Activated B cell treated with CpG ODN at 0.5 μM for 24 hours (primary cell): ENCODE data around the gene DLX4. TPM values are rescaled to one million over a fixed set of nuclear protein-coding genes. Genes with fewer than 3 reads are reported as not detected.

Experiments used
- ATAC-seq: fragments of 200-7000 bp; cut with Tn5 transposase; one replicate; pipeline ENCODE4 v1.10.0; 2021; ENCODE audit warnings: low read depth, mild to moderate bottlenecking, moderate library complexity
- CTCF ChIA-PET: fragments of 350-600 bp; sonication (Branson Sonifier 250); formaldehyde crosslinking; loops from one replicate; lab custom pipeline; 2021; ENCODE audit warnings: antibody characterized with exemption; lab: Charles Lee
- POLR2A ChIA-PET: fragments of 350-600 bp; sonication (Branson Sonifier 250); formaldehyde crosslinking; loops from one replicate; lab custom pipeline; 2021; ENCODE audit warnings: antibody characterized with exemption; lab: Charles Lee
- DNase-seq: peaks from one replicate; pipeline ENCODE4 v3.0.0; 2022
- H3K27ac Mint-ChIP-seq: one replicate; pipeline ENCODE4 v1.8.0; 2020; ENCODE audit warnings: mixed read lengths
- H3K27me3 Mint-ChIP-seq: one replicate; pipeline ENCODE4 v1.8.0; 2021; ENCODE audit warnings: mixed read lengths
- H3K36me3 Mint-ChIP-seq: one replicate; pipeline ENCODE4 v1.8.0; 2021; ENCODE audit warnings: low read depth, mixed read lengths
- H3K4me1 Mint-ChIP-seq: one replicate; pipeline ENCODE4 v1.8.0; 2021; ENCODE audit warnings: mixed read lengths
- H3K4me3 Mint-ChIP-seq: one replicate; pipeline ENCODE4 v1.8.0; 2020; ENCODE audit warnings: mild to moderate bottlenecking, mixed read lengths
- H3K9me3 Mint-ChIP-seq: one replicate; pipeline ENCODE4 v1.8.0; 2020; ENCODE audit warnings: mixed read lengths
- intact Hi-C: fragments of 100-400 bp; cut with micrococcal nuclease; formaldehyde crosslinking; loops from one replicate; pipeline ENCODE4 v1.15.1; 2024
- total RNA-seq: library from RNA; stranded (reverse); gene quantifications from 2 replicates; pipeline ENCODE4 v1.2.3, GENCODE V29; 2022
- TF ChIP-seq, protein P1 (sequence below): fragments of 200-600 bp; IDR thresholded peaks from one replicate; pipeline ENCODE4 v1.8.0; 2022; ENCODE audit warnings: antibody characterized with exemption, mild to moderate bottlenecking

The DLX4 gene
- total RNA-seq, 1 donor from 2014 or later = 0.42 TPM

DNA sequence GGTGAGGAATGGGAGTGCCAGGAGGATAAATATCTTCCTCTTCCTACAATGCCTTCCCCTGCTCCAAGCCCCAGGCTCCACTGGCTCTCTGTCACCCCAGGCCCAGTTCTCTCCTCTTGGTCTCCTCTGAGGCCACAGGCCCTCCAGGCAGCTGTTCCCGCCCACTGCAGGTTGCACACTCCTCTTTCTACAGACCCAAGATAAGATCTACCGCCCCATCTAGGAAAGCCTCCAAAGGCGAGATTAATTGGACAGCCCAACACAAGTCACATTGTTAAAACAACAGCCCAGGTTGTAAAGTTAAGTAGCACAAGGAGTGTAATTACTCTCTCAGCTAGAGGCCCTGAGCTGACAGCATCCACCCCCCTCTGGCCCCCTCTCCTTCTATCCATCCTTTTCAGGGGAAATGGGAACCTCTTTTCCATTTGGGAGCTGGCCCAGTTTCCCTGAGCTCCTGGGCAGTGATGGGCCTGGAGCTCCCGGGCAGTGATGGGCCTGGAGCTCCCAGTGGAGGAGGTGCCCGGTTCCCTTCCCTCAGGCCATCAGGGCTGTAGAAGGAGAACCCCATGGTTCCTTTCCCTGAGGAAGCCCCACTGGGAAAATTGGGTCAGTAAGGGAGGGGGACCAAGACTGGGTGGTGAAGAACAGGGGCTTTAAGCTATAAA, 7.3 kb downstream of the DLX4 start:
- no peak for ATAC-seq
- Mint-ChIP-seq H3K9me3 (no peaks in the 10 kb centered on the region), H3K27ac (no peak overlapping the region), H3K4me3 (no peak overlapping the region), H3K27me3 (peaks cover 78% of the 10 kb centered on the region), H3K4me1 (peaks cover 3% of the 10 kb centered on the region), H3K36me3 (no peaks in the 10 kb centered on the region)
- POLR2A ChIA-PET = no interaction called here
- TF ChIP-seq, protein P1, sequence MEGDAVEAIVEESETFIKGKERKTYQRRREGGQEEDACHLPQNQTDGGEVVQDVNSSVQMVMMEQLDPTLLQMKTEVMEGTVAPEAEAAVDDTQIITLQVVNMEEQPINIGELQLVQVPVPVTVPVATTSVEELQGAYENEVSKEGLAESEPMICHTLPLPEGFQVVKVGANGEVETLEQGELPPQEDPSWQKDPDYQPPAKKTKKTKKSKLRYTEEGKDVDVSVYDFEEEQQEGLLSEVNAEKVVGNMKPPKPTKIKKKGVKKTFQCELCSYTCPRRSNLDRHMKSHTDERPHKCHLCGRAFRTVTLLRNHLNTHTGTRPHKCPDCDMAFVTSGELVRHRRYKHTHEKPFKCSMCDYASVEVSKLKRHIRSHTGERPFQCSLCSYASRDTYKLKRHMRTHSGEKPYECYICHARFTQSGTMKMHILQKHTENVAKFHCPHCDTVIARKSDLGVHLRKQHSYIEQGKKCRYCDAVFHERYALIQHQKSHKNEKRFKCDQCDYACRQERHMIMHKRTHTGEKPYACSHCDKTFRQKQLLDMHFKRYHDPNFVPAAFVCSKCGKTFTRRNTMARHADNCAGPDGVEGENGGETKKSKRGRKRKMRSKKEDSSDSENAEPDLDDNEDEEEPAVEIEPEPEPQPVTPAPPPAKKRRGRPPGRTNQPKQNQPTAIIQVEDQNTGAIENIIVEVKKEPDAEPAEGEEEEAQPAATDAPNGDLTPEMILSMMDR = no peak
- intact Hi-C loops = no loop called here
- CTCF ChIA-PET = no interaction called here
- DNase-seq = no peak

DNA sequence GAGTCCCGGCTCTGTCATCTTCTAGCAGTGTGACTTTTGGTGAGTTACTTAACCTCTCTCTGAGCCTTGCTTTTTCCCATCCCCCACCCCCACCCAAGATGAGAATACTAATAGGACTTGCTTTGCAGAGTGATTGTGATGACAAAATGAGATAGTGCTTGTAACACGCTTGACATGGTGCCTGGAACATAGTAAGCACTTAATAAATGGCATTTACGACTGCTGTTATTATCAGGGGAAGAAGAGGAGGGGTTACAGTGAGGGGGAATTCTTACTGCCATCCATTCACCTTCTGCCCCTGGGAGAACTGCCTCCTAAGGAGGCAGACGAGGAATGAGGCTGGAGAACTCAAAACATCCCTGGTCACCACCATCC, 7.8 kb downstream of the DLX4 start:
- H3K4me3 Mint-ChIP-seq = no peak overlapping the region
- H3K27ac Mint-ChIP-seq = no peak overlapping the region
- H3K36me3 Mint-ChIP-seq = no peaks in the 10 kb centered on the region
- POLR2A ChIA-PET = no interaction called here
- H3K9me3 Mint-ChIP-seq = no peaks in the 10 kb centered on the region
- DNase-seq (no peak), ATAC-seq (no peak)
- no peaks in the 10 kb centered on the region for H3K4me1 Mint-ChIP-seq
- CTCF ChIA-PET = no interaction called here
- TF ChIP-seq, protein P1 = no peak
- intact Hi-C loops = no loop called here
- peaks cover 77% of the 10 kb centered on the region for H3K27me3 Mint-ChIP-seq

DNA sequence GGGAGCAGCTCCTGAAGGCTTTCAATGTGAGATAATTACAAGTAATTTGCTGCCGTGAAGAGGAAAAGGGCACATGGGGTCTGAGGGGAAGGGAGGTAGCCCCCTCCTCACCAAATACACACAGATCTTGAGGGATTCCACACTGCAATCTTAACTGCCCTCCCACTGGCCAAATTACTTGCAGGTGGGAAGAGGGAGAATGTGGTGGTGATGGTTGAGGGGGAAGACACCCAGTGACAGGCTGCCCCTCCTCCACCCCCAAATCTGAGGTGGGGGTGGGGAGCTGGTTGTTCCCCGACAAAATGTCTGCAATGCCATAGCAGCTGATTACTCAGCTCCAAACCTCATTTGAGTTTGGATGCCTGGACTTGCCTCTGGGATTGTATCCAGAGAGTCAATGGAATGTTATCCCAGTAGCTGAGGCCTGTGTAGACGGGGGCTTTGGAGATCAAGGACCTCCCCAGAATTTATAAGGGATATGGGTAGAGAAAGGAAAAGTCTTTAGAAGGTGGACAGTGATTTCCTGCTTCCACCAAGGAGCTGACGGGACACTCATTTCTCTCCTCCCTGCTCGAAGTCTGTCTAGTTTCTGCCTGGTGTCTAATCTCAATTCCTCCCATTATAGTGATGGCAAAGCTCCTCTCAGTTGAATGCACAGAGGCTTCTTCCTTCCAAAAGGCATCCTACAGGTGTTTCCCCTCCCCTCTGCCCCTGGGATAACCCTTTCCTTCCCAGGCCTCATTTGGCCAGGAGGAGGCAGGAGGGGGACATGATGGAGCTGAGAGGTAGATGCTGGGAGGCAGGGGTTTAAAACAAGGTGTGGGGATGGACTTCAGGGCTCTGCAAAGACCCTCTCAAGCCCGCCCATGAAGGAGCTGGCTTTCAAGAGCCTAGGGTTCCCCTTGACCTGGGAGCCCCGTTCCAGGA, 8.7 kb downstream of the DLX4 start:
- POLR2A ChIA-PET = interaction anchor here (0.7 kb wide), 1 partner anchor 924 kb away, joined by 3 read pairs; no protein-coding TSS in a partner anchor
- no peaks in the 10 kb centered on the region for H3K4me1 Mint-ChIP-seq
- no peak overlapping the region for H3K4me3 Mint-ChIP-seq
- H3K9me3 Mint-ChIP-seq = no peaks in the 10 kb centered on the region
- no peaks in the 10 kb centered on the region for H3K36me3 Mint-ChIP-seq
- CTCF ChIA-PET = interaction anchor here (0.8 kb wide), 1 partner anchor 19 kb away, joined by 4 read pairs; no protein-coding TSS in a partner anchor
- TF ChIP-seq, protein P1 = no peak
- no peak for DNase-seq
- ATAC-seq = no peak
- no peak overlapping the region for H3K27ac Mint-ChIP-seq
- intact Hi-C loops = no loop called here
- peaks cover 78% of the 10 kb centered on the region for H3K27me3 Mint-ChIP-seq

DNA sequence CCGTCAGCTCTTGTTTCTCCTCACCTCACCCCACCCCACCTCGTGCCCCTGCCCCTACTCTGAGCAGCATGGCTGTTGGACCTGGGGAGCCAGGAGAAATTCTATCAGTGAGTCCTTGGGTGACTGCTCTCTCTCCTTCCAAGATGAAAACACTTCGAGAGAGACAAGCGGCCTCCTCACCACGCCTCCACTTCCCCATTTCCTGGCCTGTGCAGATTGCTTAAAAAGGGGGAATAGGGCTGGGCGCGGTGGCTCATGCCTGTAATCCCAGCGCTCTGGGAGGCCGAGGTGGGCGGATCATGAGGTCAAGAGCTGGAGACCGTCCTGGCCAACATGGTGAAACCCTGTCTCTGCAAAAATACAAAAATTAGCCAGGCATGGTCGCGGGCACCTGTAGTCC, 9.5 kb downstream of the DLX4 start:
- Mint-ChIP-seq H3K4me1 (no peaks in the 10 kb centered on the region), H3K36me3 (no peaks in the 10 kb centered on the region), H3K27ac (no peak overlapping the region), H3K4me3 (no peak overlapping the region), H3K27me3 (peaks cover 74% of the 10 kb centered on the region), H3K9me3 (no peaks in the 10 kb centered on the region)
- ChIA-PET CTCF (interaction anchor here (0.8 kb wide), 1 partner anchor 18 kb away, joined by 4 read pairs; no protein-coding TSS in a partner anchor), POLR2A (no interaction called here)
- intact Hi-C loops = no loop called here
- DNase-seq = no peak
- ATAC-seq = no peak
- TF ChIP-seq, protein P1 = no peak
